Adipocyte (in vitro differentiated cells): Measurements from ENCODE around the gene KRT17.

Experiments
- DNase-seq: peaks from one replicate; pipeline ENCODE4 v3.0.0-alpha.2; 2015; ENCODE audit warnings: low read depth
- H3K27me3 ChIP-seq: replicated peaks from 2 replicates; pipeline ENCODE4 v1.7.0; 2013; ENCODE audit warnings: mild to moderate bottlenecking, low read length, moderate library complexity; ENCODE audit not compliant: control insufficient read depth, insufficient read depth
- H3K36me3 ChIP-seq: 2 replicates; pipeline ENCODE4 v1.7.0; 2013; ENCODE audit warnings: low read length, mild to moderate bottlenecking, moderate library complexity; ENCODE audit not compliant: control insufficient read depth, insufficient read depth, severe bottlenecking
- H3K4me1 ChIP-seq: 2 replicates; pipeline ENCODE4 v1.7.0; 2013; ENCODE audit warnings: mild to moderate bottlenecking, low read length, moderate library complexity; ENCODE audit not compliant: control insufficient read depth, insufficient read depth
- H3K4me3 ChIP-seq: 2 replicates; pipeline ENCODE4 v1.7.0; 2013; ENCODE audit warnings: mild to moderate bottlenecking, low read length, moderate library complexity
- H3K9ac ChIP-seq: 2 replicates; pipeline ENCODE4 v1.7.0; 2013; ENCODE audit warnings: mild to moderate bottlenecking, low read length, moderate library complexity
- H3K9me3 ChIP-seq: 2 replicates; pipeline ENCODE4 v1.7.0; 2013; ENCODE audit warnings: mild to moderate bottlenecking, low read length, moderate library complexity; ENCODE audit not compliant: control insufficient read depth

The KRT17 gene

GRCh38 chr17:41624208-41625101 lies at the start of gene KRT17:
Gene KRT17 (minus strand): TSS chr17:41624575. CDS start chr17:41624509, 66 bp downstream.
- Histone ChIP-seq H3K4me3 (no peak within 1 kb of the TSS), H3K9ac (no peak within 1 kb of the TSS), H3K36me3 (no peaks in the 10 kb centered on the region), H3K4me1 (no peaks in the 10 kb centered on the region), H3K27me3 (peaks cover 19% of the 10 kb centered on the region), H3K9me3 (no peaks in the 10 kb centered on the region)
- DNase-seq: no peak

- Histone ChIP-seq H3K4me1 (no peaks in the 10 kb centered on the region), H3K36me3 (no peaks in the 10 kb centered on the region), H3K27me3 (no peaks in the 10 kb centered on the region), H3K9me3 (no peaks in the 10 kb centered on the region), H3K4me3 (no peak overlapping the region), H3K9ac (no peak overlapping the region)
- no peak for DNase-seq
Observed at GRCh38 chr17:41672153-41672552, 47.8 kb upstream of the KRT17 start.

- H3K36me3 ChIP-seq: no peaks in the 10 kb centered on the region
- H3K9me3 ChIP-seq: no peaks in the 10 kb centered on the region
- H3K27me3 ChIP-seq: no peaks in the 10 kb centered on the region
- H3K4me3 ChIP-seq: no peak overlapping the region
- peaks cover 8% of the 10 kb centered on the region for H3K4me1 ChIP-seq
- DNase-seq: no peak
- H3K9ac ChIP-seq: peak overlapping the region; percentile 86
Observed at GRCh38 chr17:41667280-41668041, 43.1 kb upstream of the KRT17 start.

GRCh38 chr17:41666708-41667279 lies 42.4 kb upstream of the KRT17 start:
- Histone ChIP-seq H3K4me1 (peaks cover 8% of the 10 kb centered on the region), H3K4me3 (peak overlapping the region; percentile 70), H3K9ac (peak overlapping the region; percentile 86), H3K36me3 (no peaks in the 10 kb centered on the region), H3K27me3 (no peaks in the 10 kb centered on the region), H3K9me3 (no peaks in the 10 kb centered on the region)
- peak; percentile 90 for DNase-seq

- no peaks in the 10 kb centered on the region for H3K36me3 ChIP-seq
- peak overlapping the region; percentile 82 for H3K4me3 ChIP-seq
- DNase-seq: peak; percentile 47
- no peaks in the 10 kb centered on the region for H3K9me3 ChIP-seq
- H3K27me3 ChIP-seq: no peaks in the 10 kb centered on the region
- H3K9ac ChIP-seq: peak overlapping the region; percentile 86
- H3K4me1 ChIP-seq: peaks cover 8% of the 10 kb centered on the region
Observed at GRCh38 chr17:41666237-41666641, 41.9 kb upstream of the KRT17 start.

- Histone ChIP-seq H3K9me3 (no peaks in the 10 kb centered on the region), H3K4me1 (peaks cover 8% of the 10 kb centered on the region), H3K9ac (peak overlapping the region; percentile 86), H3K27me3 (no peaks in the 10 kb centered on the region), H3K4me3 (peak overlapping the region; percentile 82), H3K36me3 (no peaks in the 10 kb centered on the region)
- DNase-seq: peak; percentile 93
Observed at GRCh38 chr17:41665566-41666236, 41.3 kb upstream of the KRT17 start.

- Histone ChIP-seq H3K4me1 (peaks cover 8% of the 10 kb centered on the region), H3K36me3 (no peaks in the 10 kb centered on the region), H3K27me3 (peaks cover 5% of the 10 kb centered on the region), H3K9ac (peak overlapping the region; percentile 86), H3K4me3 (peak overlapping the region; percentile 82), H3K9me3 (no peaks in the 10 kb centered on the region)
- DNase-seq: no peak
Observed at GRCh38 chr17:41664587-41665565, 40.5 kb upstream of the KRT17 start.

GRCh38 chr17:41664172-41664457 lies 39.7 kb upstream of the KRT17 start:
- Histone ChIP-seq H3K9ac (no peak overlapping the region), H3K27me3 (peaks cover 5% of the 10 kb centered on the region), H3K4me3 (no peak overlapping the region), H3K4me1 (peaks cover 8% of the 10 kb centered on the region), H3K36me3 (no peaks in the 10 kb centered on the region), H3K9me3 (no peaks in the 10 kb centered on the region)
- no peak for DNase-seq

- no peak for DNase-seq
- Histone ChIP-seq H3K4me3 (no peak overlapping the region), H3K36me3 (no peaks in the 10 kb centered on the region), H3K4me1 (peaks cover 8% of the 10 kb centered on the region), H3K9me3 (no peaks in the 10 kb centered on the region), H3K9ac (no peak overlapping the region), H3K27me3 (peaks cover 5% of the 10 kb centered on the region)
Observed at GRCh38 chr17:41663451-41664171, 39.2 kb upstream of the KRT17 start.

GRCh38 chr17:41660221-41660711 lies 35.9 kb upstream of the KRT17 start:
- Histone ChIP-seq H3K9ac (no peak overlapping the region), H3K4me1 (no peaks in the 10 kb centered on the region), H3K27me3 (peaks cover 5% of the 10 kb centered on the region), H3K4me3 (no peak overlapping the region), H3K36me3 (no peaks in the 10 kb centered on the region), H3K9me3 (no peaks in the 10 kb centered on the region)
- no peak for DNase-seq
